HCT116 (cell line): ENCODE measurements around the gene ALKBH1.

ENCODE experiments used
- CEBPB ChIP-seq: IDR thresholded peaks from 2 replicates; pipeline ENCODE4 v1.6.1; 2012; ENCODE audit warnings: low read depth
- EGR1 ChIP-seq: IDR thresholded peaks from 2 replicates; pipeline ENCODE4 v1.6.1; 2012; ENCODE audit warnings: low read depth
- EZH2 ChIP-seq: fragments of 200-600 bp; sonication (generic); IDR thresholded peaks from 2 replicates; pipeline ENCODE4 v1.6.1; 2017; ENCODE audit warnings: antibody characterized with exemption, mixed run types
- EZH2phosphoT487 ChIP-seq: fragments of 200-600 bp; IDR thresholded peaks from 2 replicates; pipeline ENCODE4 v1.6.1; 2018; ENCODE audit warnings: antibody characterized with exemption, borderline replicate concordance
- FOSL1 ChIP-seq: IDR thresholded peaks from 2 replicates; pipeline ENCODE4 v1.6.1; 2012; ENCODE audit warnings: low read depth
- POLR2A ChIP-seq: IDR thresholded peaks from 2 replicates; pipeline ENCODE4 v1.7.0; 2011; ENCODE audit warnings: borderline replicate concordance; ENCODE audit not compliant: insufficient read depth, insufficient read length; ENCODE audit errors: extremely low read depth
- POLR2AphosphoS5 ChIP-seq: IDR thresholded peaks from 2 replicates; pipeline ENCODE4 v1.6.1; 2011; ENCODE audit warnings: mild to moderate bottlenecking, low read depth, low read length, moderate library complexity
- SP1 ChIP-seq: IDR thresholded peaks from 2 replicates; pipeline ENCODE4 v1.6.1; 2012; ENCODE audit warnings: low read depth
- YY1 ChIP-seq: IDR thresholded peaks from 2 replicates; pipeline ENCODE4 v1.6.1; 2011; ENCODE audit warnings: low read length, low read depth, moderate library complexity, mild to moderate bottlenecking; ENCODE audit not compliant: insufficient replicate concordance; ENCODE audit errors: extremely low read depth
- TF ChIP-seq, protein P1 (sequence below): IDR thresholded peaks from 2 replicates; pipeline ENCODE4 v1.6.1; 2012; ENCODE audit warnings: low read depth
- TF ChIP-seq, protein P2 (sequence below), 3 experiments: fragments of 200-600 bp in 1 of 3; sonication (generic) in 1 of 3; IDR thresholded peaks in 2 of 3; conservative IDR thresholded peaks in 1 of 3; 2 replicates each; pipeline ENCODE4 v1.5.1; 2012 to 2017; ENCODE audit warnings: low read depth in 2 of 3, low read length in 2 of 3, antibody characterized with exemption in 1 of 3, borderline replicate concordance in 1 of 3, control low read depth in 1 of 3, mild to moderate bottlenecking in 1 of 3, mixed read lengths in 1 of 3, mixed run types in 1 of 3, moderate library complexity in 1 of 3; ENCODE audit not compliant: insufficient read depth in 1 of 3

DNA sequence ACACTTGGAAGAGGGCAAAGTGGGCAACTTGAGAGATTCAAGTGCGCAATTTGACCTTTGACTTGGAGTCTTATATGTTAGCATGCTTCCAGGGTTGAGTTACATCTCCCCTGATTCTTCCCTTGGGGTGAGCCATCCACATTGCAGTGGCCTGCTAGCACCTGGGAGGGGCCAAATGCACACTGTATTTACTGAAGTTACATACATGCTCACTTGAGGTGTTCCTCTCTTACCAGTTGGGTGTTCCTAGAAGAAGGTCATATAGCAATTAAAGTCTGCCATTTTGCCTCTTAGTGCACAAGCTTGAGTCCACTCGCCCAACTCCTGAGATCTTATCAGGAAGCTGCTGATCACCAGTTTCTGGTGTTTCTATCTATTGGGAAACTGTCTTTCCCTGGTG, 77.7 kb downstream of the ALKBH1 start:
- TF ChIP-seq, protein P1, sequence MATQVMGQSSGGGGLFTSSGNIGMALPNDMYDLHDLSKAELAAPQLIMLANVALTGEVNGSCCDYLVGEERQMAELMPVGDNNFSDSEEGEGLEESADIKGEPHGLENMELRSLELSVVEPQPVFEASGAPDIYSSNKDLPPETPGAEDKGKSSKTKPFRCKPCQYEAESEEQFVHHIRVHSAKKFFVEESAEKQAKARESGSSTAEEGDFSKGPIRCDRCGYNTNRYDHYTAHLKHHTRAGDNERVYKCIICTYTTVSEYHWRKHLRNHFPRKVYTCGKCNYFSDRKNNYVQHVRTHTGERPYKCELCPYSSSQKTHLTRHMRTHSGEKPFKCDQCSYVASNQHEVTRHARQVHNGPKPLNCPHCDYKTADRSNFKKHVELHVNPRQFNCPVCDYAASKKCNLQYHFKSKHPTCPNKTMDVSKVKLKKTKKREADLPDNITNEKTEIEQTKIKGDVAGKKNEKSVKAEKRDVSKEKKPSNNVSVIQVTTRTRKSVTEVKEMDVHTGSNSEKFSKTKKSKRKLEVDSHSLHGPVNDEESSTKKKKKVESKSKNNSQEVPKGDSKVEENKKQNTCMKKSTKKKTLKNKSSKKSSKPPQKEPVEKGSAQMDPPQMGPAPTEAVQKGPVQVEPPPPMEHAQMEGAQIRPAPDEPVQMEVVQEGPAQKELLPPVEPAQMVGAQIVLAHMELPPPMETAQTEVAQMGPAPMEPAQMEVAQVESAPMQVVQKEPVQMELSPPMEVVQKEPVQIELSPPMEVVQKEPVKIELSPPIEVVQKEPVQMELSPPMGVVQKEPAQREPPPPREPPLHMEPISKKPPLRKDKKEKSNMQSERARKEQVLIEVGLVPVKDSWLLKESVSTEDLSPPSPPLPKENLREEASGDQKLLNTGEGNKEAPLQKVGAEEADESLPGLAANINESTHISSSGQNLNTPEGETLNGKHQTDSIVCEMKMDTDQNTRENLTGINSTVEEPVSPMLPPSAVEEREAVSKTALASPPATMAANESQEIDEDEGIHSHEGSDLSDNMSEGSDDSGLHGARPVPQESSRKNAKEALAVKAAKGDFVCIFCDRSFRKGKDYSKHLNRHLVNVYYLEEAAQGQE: no peak
- TF ChIP-seq, protein P2, sequence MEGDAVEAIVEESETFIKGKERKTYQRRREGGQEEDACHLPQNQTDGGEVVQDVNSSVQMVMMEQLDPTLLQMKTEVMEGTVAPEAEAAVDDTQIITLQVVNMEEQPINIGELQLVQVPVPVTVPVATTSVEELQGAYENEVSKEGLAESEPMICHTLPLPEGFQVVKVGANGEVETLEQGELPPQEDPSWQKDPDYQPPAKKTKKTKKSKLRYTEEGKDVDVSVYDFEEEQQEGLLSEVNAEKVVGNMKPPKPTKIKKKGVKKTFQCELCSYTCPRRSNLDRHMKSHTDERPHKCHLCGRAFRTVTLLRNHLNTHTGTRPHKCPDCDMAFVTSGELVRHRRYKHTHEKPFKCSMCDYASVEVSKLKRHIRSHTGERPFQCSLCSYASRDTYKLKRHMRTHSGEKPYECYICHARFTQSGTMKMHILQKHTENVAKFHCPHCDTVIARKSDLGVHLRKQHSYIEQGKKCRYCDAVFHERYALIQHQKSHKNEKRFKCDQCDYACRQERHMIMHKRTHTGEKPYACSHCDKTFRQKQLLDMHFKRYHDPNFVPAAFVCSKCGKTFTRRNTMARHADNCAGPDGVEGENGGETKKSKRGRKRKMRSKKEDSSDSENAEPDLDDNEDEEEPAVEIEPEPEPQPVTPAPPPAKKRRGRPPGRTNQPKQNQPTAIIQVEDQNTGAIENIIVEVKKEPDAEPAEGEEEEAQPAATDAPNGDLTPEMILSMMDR (IDR thresholded peaks at IDR 0.05 in 2 of 3, conservative IDR thresholded peaks at IDR 0.05 in 1 of 3; ENCODE audit: borderline replicate concordance in 1 of 3, insufficient read depth in 1 of 3, low read depth in 2 of 3, low read length in 2 of 3): no peak
- no peak for TF ChIP-seq EGR1
- TF ChIP-seq CEBPB: no peak
- TF ChIP-seq POLR2A: no peak
- TF ChIP-seq FOSL1: no peak
- TF ChIP-seq EZH2phosphoT487: no peak
- TF ChIP-seq SP1: no peak
- TF ChIP-seq YY1: no peak
- no peak for TF ChIP-seq EZH2
- TF ChIP-seq POLR2AphosphoS5: no peak
